AG04450 (cell line): ENCODE data around the gene PRKCQ. TPM values are rescaled to one million over a fixed set of nuclear protein-coding genes. Genes with fewer than 3 reads are reported as not detected.

ENCODE experiments used
- CTCF ChIA-PET: fragments of 300-600, 350-600 bp; formaldehyde crosslinking; extraction: SDS; loops from one replicate; lab custom pipeline; 2022; ENCODE audit warnings: antibody characterized with exemption, inconsistent platforms; lab: Charles Lee
- POLR2A ChIA-PET: fragments of 350-600 bp; formaldehyde crosslinking; extraction: SDS; loops from one replicate; lab custom pipeline; 2021; ENCODE audit warnings: antibody characterized with exemption, inconsistent platforms; lab: Yijun Ruan, JAX
- DNase-seq: peaks from one replicate; pipeline ENCODE4 v3.0.0-alpha.2; 2011; ENCODE audit warnings: low read depth, low spot score
- H3K27ac ChIP-seq: one replicate; pipeline ENCODE4 v1.5.1; 2012; ENCODE audit warnings: low read depth, low read length, control low read depth
- H3K27me3 ChIP-seq: one replicate; pipeline ENCODE4 v1.6.0; 2012; ENCODE audit warnings: low read length; ENCODE audit not compliant: control insufficient read depth, insufficient read depth
- H3K4me3 ChIP-seq: 2 replicates; pipeline ENCODE4 v1.5.1; 2011; ENCODE audit warnings: mild to moderate bottlenecking, low read depth, low read length, control low read depth
- H3K9me3 ChIP-seq: 2 replicates; pipeline ENCODE4 v1.5.1; 2012; ENCODE audit warnings: low read length; ENCODE audit not compliant: control insufficient read depth, insufficient read depth
- polyA plus RNA-seq: library from polyadenylated mRNA; depleted of rRNA; stranded (reverse); fragments of >200 nt; gene quantifications from 2 replicates; pipeline ENCODE4 v1.2.3, GENCODE V29; 2011
- TF ChIP-seq, protein P1 (sequence below): IDR thresholded peaks from 2 replicates; pipeline ENCODE4 v1.5.1; 2011; ENCODE audit warnings: low read depth, low read length, control low read depth, inconsistent platforms

PRKCQ gene
- polyA plus RNA-seq, 1 experiment: 0.10 TPM

DNA sequence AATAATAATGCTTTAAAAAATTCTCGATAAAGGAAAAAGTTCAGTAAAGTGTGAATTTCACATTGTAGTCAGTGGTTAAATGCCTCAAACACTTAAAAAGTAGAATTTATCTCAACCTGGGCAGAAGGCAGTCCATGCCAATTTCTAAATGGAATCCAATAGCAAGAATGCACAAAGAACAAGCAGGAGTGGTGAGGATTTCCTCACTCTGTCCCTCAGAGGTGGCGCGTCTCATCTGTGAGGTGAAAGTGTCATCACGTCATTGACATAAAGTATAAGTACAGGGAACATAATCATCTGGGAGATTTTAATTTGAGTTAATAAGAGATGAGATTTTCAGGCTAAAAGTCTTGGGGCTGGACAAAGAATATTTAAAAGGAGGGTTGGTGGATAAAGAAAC is 10.0 kb upstream of the PRKCQ start:
- TF ChIP-seq, protein P1, sequence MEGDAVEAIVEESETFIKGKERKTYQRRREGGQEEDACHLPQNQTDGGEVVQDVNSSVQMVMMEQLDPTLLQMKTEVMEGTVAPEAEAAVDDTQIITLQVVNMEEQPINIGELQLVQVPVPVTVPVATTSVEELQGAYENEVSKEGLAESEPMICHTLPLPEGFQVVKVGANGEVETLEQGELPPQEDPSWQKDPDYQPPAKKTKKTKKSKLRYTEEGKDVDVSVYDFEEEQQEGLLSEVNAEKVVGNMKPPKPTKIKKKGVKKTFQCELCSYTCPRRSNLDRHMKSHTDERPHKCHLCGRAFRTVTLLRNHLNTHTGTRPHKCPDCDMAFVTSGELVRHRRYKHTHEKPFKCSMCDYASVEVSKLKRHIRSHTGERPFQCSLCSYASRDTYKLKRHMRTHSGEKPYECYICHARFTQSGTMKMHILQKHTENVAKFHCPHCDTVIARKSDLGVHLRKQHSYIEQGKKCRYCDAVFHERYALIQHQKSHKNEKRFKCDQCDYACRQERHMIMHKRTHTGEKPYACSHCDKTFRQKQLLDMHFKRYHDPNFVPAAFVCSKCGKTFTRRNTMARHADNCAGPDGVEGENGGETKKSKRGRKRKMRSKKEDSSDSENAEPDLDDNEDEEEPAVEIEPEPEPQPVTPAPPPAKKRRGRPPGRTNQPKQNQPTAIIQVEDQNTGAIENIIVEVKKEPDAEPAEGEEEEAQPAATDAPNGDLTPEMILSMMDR: no peak
- ChIA-PET POLR2A (no interaction called here), CTCF (no interaction called here)
- Histone ChIP-seq H3K4me3 (no peak overlapping the region), H3K27me3 (peaks cover 2% of the 10 kb centered on the region), H3K27ac (no peak overlapping the region), H3K9me3 (no peaks in the 10 kb centered on the region)
- DNase-seq: no peak

DNA sequence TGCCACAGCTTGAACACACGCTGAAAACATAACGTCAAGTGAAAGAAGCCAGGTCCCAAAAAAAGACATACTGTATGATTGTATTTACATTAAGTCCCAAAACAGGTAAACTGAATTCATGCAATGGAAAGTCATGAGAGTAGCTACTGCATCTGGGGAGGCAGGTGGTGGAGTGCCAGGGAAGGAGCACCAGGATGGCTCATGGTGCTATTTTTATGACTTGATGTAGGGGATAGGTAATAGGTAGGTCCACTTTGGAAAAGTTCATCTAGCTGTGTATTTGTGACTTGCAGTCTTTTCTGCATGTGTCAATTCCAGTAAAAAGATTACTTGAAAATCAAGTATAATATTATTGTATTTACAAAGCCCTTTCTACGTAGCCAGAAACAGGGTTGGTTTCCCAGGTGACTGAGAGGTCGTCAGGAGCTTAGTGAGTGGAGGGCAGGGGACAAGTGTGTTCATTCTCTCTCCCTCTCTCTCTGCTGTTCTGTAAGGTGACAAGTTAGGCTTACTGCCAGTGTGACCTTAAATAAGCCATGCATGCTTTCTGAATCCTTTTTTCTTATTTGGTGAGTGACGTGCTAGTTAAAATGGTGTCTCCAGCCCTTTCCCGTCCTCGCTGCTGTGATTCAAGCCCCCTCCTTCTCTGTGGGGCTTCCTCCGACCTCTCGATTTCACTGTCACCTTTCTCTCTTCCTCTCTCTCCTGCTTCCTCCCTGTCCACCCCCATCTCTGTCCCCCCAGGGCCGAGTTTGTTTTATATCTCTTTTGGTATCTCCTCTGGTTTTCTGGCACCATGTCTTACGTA is 9.4 kb upstream of the PRKCQ start:
- Histone ChIP-seq H3K27me3 (peaks cover 2% of the 10 kb centered on the region), H3K27ac (no peak overlapping the region), H3K9me3 (no peaks in the 10 kb centered on the region), H3K4me3 (no peak overlapping the region)
- TF ChIP-seq, protein P1: no peak
- no peak for DNase-seq
- ChIA-PET POLR2A (no interaction called here), CTCF (interaction anchor here (0.9 to 1.8 kb wide), 2 partner anchors 9 to 1099 kb away, joined by 3 to 9 read pairs; no protein-coding TSS in a partner anchor)

DNA sequence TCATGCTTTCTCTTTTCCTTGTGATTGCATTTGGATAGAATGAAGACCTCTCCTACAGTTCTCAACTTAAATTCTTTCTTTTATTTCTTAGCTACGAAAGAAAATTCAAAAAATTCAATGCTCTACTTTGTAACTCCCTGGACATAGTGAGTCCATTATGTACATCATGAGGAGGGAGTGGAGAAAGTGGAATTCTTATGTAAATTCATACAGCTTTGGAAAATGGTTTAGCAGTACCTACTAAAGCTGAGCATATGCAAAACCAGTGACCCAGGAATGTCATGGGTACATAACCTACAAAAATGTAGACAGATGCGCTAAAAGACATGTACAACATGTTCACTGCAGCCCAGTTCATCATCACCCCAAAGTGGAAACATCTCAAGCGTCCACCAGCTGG is 8.8 kb upstream of the PRKCQ start:
- Histone ChIP-seq H3K27me3 (peaks cover 2% of the 10 kb centered on the region), H3K27ac (no peak overlapping the region), H3K4me3 (no peak overlapping the region), H3K9me3 (no peaks in the 10 kb centered on the region)
- TF ChIP-seq, protein P1: no peak
- CTCF ChIA-PET: interaction anchor here (0.9 to 1.8 kb wide), 3 partner anchors 8 to 1100 kb away, joined by 3 to 9 read pairs (median 3); no protein-coding TSS in a partner anchor
- POLR2A ChIA-PET: no interaction called here
- DNase-seq: no peak

DNA sequence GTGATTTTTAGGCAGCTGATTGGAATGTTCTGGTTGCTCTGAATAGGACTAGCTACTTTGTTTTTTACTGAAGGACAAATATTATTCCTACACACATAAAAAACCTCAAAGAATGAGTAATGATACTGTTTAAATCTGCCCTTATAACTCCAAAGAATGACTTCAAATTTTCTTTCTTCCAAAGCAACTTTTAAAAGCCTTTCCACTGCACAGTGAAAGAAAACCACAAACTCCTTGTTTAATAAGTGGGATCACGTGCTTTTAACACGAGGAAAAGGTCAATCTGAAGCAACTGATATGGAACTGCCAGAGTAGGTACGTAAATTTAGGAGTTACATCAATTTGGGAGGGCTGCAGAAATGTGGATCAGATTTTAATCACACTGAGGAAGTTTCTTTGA is 8.0 kb upstream of the PRKCQ start:
- CTCF ChIA-PET: interaction anchor here (1.6 to 1.8 kb wide), 2 partner anchors 7 to 11 kb away, joined by 3 to 9 read pairs; no protein-coding TSS in a partner anchor
- Histone ChIP-seq H3K27ac (no peak overlapping the region), H3K27me3 (peaks cover 2% of the 10 kb centered on the region), H3K4me3 (no peak overlapping the region), H3K9me3 (no peaks in the 10 kb centered on the region)
- TF ChIP-seq, protein P1: no peak
- DNase-seq: no peak
- POLR2A ChIA-PET: no interaction called here

DNA sequence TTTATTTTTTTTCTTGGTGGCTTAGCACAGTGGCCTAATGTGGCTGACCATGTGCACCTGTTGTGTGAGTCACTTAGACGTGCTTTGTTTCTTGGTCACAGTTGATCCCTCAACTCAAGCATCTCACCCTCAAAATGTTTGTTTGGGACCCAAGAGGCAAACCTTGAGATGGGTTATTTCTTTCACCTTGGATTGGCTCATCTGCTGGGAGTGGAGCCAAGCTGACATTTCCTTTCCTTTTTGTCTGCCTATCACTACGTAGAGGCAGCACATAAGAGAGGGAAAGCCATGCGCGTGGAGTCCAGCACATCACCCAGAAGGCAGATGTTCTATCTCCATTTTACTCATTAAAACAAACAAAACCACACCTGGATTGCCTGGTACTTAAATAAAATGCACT is 6.4 kb upstream of the PRKCQ start:
- POLR2A ChIA-PET: no interaction called here

More for the DNA sequence above, 6.4 kb upstream of the PRKCQ start:
- Histone ChIP-seq H3K27me3 (peaks cover 2% of the 10 kb centered on the region), H3K27ac (no peak overlapping the region), H3K9me3 (no peaks in the 10 kb centered on the region), H3K4me3 (no peak overlapping the region)
- CTCF ChIA-PET: interaction anchor here (0.6 kb wide), 1 partner anchor 99 kb away, joined by 4 read pairs; no protein-coding TSS in a partner anchor
- DNase-seq: no peak
- TF ChIP-seq, protein P1: no peak
